Stimulated activated naive B cell treated with anti-CD40 and anti-IgM and Interleukin-4, amounts not matched to agents 10 μg/mL and 1 μg/mL and 100 μg/mL, for 72 hours (primary cell): ENCODE measurements around the gene SHISAL1.

Experiments used
- ATAC-seq, 2 donors: fragments of 150-1000 bp; cut with Tn5 transposase; replicated peaks; 2 replicates each; pipeline ENCODE4 v1.10.0; 2021; ENCODE audit warnings: moderate library complexity in 1 of 2
- DNase-seq: peaks from one replicate; pipeline ENCODE4 v3.0.0; 2021
- H3K27ac Mint-ChIP-seq: one replicate; pipeline ENCODE4 v1.8.0; 2022; ENCODE audit warnings: mild to moderate bottlenecking, mixed read lengths
- H3K27me3 Mint-ChIP-seq, 2 donors: one replicate each; pipeline ENCODE4 v1.8.0; 2022; ENCODE audit warnings: mixed read lengths in 2 of 2
- H3K36me3 Mint-ChIP-seq, 2 donors: one replicate each; pipeline ENCODE4 v1.8.0; 2022; ENCODE audit warnings: mixed read lengths in 2 of 2, mild to moderate bottlenecking in 1 of 2
- H3K4me1 Mint-ChIP-seq, 2 donors: one replicate each; pipeline ENCODE4 v1.8.0; 2022; ENCODE audit warnings: mixed read lengths in 2 of 2, mild to moderate bottlenecking in 1 of 2
- H3K4me3 Mint-ChIP-seq, 2 donors: one replicate each; pipeline ENCODE4 v1.8.0; 2022; ENCODE audit warnings: mild to moderate bottlenecking in 2 of 2, mixed read lengths in 2 of 2, moderate library complexity in 1 of 2
- H3K9me3 Mint-ChIP-seq, 2 donors: one replicate each; pipeline ENCODE4 v1.8.0; 2022; ENCODE audit warnings: mixed read lengths in 2 of 2, mild to moderate bottlenecking in 1 of 2

Gene SHISAL1

DNA sequence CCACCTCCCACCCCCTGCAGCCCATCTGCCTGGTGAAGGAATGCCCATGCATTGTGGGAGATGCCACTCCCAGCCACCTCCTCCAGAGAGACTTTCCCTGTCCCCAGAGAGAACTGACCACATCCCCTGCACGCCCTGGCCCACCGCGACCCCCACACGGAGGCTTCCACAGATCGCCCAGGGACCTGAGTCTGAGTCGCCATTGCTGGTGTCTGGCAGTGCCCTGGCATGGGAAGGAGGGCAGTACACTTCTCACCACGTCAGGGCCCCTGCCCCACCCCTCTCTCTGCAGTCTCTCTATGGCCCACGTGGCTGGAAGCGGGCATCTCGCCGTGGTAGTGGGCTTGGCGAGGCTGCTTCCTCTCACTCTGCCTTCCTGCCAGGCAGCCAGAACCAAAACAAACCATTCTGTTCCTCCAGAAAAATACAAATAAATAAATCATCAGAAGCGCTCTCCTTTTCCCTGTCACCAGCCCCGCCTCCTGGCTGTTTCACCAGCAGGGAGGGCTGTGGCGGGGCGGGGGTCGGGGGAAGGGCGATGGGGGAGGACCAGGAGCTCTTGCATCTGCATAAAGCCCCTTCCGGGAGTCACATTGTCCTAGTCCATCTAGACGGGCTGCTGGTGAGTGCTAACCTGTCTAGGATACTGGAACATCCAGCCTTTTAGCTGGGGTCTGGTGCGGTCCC lies 20.9 kb downstream of the SHISAL1 start:
- peaks cover 3 to 5% of the 10 kb centered on the region in 2 donors for H3K9me3 Mint-ChIP-seq
- no peak overlapping the region for H3K4me3 Mint-ChIP-seq
- peaks cover 40 to 43% of the 10 kb centered on the region in 2 donors for H3K27me3 Mint-ChIP-seq
- H3K36me3 Mint-ChIP-seq: peaks cover 0 to 3% of the 10 kb centered on the region in 2 donors
- no peak for DNase-seq
- ATAC-seq: no peak
- H3K27ac Mint-ChIP-seq: no peak overlapping the region
- H3K4me1 Mint-ChIP-seq: no peaks in the 10 kb centered on the region

DNA sequence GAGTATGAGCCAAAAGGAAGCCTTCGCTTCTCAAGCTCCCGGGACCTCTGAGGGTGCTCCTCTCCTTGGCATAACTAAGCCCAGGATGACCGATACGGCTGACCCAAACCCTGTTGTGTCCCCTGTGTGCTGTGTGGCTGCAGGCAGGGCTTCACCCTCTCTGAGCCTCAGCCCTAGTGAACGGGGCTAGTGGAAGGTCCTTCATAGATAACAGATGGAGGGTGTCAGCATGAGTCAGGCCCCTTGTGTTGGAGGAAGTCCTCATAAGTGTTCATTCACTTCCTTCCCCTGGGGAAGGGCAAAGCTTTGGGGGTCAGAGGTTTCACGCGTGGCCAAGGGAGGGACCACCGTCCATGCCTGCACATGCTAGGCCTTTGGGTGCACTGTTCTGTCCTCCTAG lies 21.5 kb downstream of the SHISAL1 start:
- H3K4me3 Mint-ChIP-seq: no peak overlapping the region

DNA sequence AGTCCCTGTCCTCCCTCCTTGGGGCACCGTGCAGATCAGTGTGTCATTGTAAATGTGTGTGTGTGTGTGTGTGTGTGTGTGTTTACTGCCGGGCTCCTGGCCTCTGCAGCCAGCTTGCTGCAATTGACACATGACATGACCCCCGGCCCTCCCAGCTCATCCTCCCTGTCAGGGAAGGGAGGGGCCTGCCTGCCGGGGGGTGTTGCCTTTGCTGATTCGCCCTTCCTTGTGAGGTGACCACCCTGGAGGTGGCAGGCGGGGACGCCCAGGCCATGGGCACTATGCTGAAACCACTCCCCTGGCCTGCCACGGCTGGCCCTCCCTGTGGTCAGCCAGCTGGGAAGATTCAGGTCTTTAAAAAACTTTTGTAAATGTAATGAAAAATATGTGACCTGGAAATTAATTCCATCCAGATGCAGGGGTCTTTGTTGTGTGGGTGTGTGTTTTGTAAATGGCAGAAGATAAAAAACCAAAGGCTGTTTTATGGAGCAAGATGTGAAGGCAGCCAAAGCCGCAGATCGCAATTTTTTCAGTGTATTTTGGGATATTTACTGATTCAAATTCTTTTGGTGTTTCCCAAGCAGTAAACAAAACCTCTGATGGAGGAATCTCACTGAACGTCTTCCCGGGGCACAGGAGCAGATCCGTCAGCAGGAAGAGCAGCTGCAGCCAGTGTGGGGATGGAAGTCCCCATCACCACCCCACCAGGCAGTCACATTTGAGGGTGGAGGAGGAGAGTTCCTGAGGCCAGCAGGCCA lies 23.2 kb downstream of the SHISAL1 start:
- no peak for DNase-seq
- Mint-ChIP-seq H3K4me3 (no peak overlapping the region), H3K9me3 (peaks cover 3 to 5% of the 10 kb centered on the region in 2 donors), H3K36me3 (peaks cover 0 to 3% of the 10 kb centered on the region in 2 donors), H3K27ac (no peak overlapping the region), H3K27me3 (peaks cover 55 to 60% of the 10 kb centered on the region in 2 donors), H3K4me1 (no peaks in the 10 kb centered on the region)
- ATAC-seq: no peak

More for the DNA sequence above, 21.5 kb downstream of the SHISAL1 start:
- Mint-ChIP-seq H3K36me3 (peaks cover 0 to 3% of the 10 kb centered on the region in 2 donors), H3K27ac (no peak overlapping the region), H3K27me3 (peaks cover 46 to 49% of the 10 kb centered on the region in 2 donors), H3K9me3 (peaks cover 3 to 5% of the 10 kb centered on the region in 2 donors), H3K4me1 (no peaks in the 10 kb centered on the region)
- ATAC-seq (no peak), DNase-seq (no peak)

DNA sequence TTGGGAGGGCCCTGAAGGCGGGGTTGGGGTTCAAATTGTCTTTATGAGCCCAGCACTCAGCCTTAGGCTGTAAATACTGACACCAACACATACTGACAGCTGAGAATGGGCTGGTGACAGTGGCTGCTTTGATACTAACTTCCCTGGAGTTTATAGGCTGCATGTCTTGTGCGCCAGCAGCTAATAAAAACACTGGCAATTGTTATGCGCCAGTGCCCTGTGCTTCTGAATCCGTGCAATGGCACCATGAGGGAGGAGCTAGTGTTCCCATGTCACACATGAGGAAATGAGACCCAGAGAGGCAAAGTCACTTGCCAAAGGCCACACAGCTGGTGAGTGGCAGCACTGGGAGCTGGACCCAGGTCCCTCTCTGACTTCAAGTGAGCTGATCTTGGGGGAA lies 23.8 kb downstream of the SHISAL1 start:
- Mint-ChIP-seq H3K4me3 (no peak overlapping the region), H3K27me3 (peaks cover 54 to 56% of the 10 kb centered on the region in 2 donors), H3K27ac (no peak overlapping the region), H3K9me3 (peaks cover under 1 to 2% of the 10 kb centered on the region in 2 donors), H3K36me3 (peaks cover 0 to under 1% of the 10 kb centered on the region in 2 donors), H3K4me1 (no peaks in the 10 kb centered on the region)
- DNase-seq (no peak), ATAC-seq (no peak)

DNA sequence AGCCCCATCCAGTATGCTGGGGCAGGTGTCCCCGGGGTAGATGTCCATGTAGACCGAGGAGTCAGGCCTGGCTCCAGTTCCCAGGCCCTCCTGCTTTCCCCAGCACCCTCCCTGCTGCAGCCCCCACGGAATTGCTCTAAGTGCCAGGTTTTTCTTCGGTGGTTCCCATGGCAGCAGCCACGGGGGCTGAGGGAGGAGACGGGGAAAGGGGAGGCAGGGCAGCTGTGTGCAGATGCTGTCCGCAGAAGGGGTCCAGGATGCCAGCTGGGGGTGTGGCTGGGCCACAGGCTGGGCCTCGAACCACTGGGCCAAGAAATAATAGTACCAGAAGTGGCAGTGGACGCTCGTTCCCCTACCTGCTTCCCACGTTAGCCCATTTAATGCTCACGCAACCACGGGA lies 25.0 kb downstream of the SHISAL1 start:
- no peaks in the 10 kb centered on the region for H3K9me3 Mint-ChIP-seq
- peaks cover 52% of the 10 kb centered on the region in 2 donors for H3K27me3 Mint-ChIP-seq
- ATAC-seq (no peak), DNase-seq (no peak)
- no peaks in the 10 kb centered on the region for H3K36me3 Mint-ChIP-seq
- no peaks in the 10 kb centered on the region for H3K4me1 Mint-ChIP-seq
- H3K4me3 Mint-ChIP-seq: no peak overlapping the region
- H3K27ac Mint-ChIP-seq: no peak overlapping the region

DNA sequence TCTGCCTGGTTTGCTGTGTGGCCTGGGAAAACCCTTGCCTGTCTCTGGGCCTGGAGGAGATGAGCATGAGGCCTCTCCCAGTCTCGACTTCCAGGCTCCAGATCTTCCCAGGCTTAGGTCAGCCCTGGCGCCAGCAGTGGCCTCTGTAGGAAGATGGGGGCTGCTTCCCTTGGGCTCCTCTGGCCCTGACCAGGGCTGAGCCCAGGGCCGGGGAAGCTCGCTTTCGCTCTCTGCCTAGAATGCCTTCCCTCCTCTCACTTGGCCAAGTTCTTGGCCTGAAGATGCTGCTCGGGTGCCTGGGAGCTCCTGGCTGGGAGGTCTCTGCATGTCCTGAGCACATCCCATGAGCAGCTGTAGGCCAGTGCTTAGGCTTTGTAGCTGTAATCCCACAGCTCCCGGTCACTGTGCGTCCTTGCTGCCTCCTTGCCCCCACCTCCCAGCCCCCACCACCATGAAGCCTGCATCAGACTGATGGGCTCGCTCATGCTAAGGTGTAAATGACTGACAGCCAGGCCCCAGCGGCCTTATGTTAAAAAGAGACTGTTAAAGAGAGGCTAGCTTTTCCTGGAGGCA lies 25.5 kb downstream of the SHISAL1 start:
- ATAC-seq: no peak
- Mint-ChIP-seq H3K27me3 (peaks cover 54 to 58% of the 10 kb centered on the region in 2 donors), H3K27ac (no peak overlapping the region), H3K4me1 (no peaks in the 10 kb centered on the region), H3K9me3 (no peaks in the 10 kb centered on the region), H3K36me3 (no peaks in the 10 kb centered on the region), H3K4me3 (no peak overlapping the region)
- DNase-seq: no peak

DNA sequence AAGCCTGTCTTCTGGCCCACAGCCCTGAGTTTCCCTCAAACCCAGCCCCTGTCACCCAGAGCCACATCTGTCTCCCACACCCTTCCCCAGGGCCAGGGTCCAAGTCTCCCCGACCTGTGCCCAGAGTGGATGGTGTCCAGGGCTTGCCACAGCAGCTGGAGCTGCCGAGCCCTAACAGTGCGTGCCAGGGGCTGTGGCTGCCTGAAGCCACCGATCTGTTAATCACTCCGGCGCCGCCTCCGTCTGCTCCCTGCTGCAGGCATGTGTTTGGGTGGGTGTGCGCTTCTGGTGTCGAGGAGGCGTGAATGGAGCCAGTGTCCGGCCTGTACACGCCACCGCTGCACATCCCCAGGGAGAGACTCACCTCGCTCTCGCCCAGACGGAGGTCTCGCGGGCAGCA lies 26.1 kb downstream of the SHISAL1 start:
- no peaks in the 10 kb centered on the region for H3K4me1 Mint-ChIP-seq
- no peak overlapping the region for H3K4me3 Mint-ChIP-seq
- no peak for DNase-seq
- no peaks in the 10 kb centered on the region for H3K36me3 Mint-ChIP-seq
- no peak for ATAC-seq
- H3K27ac Mint-ChIP-seq: no peak overlapping the region
- H3K9me3 Mint-ChIP-seq: no peaks in the 10 kb centered on the region
- H3K27me3 Mint-ChIP-seq: peaks cover 54% of the 10 kb centered on the region in 2 donors

DNA sequence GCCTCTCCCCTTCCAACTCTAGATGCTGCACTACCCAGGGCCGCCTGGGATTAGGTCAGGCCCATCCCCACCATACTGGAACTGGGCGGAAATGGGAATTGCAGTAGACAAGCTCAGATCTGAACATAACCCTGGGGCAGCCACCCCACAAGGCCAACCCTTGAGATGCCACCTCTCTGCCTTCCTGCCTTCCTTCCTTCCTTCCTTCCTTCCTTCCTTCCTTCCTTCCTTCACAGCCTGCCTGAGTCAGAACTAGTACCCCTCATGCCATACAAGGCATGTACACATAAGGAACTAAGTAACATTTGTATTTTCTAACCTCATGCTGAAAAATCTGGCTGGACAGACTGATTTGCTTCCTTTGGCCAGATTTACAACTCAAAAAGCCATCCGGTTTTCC lies 28.0 kb downstream of the SHISAL1 start:
- no peak for ATAC-seq
- Mint-ChIP-seq H3K27me3 (peaks cover 54 to 60% of the 10 kb centered on the region in 2 donors), H3K27ac (no peak overlapping the region)

DNA sequence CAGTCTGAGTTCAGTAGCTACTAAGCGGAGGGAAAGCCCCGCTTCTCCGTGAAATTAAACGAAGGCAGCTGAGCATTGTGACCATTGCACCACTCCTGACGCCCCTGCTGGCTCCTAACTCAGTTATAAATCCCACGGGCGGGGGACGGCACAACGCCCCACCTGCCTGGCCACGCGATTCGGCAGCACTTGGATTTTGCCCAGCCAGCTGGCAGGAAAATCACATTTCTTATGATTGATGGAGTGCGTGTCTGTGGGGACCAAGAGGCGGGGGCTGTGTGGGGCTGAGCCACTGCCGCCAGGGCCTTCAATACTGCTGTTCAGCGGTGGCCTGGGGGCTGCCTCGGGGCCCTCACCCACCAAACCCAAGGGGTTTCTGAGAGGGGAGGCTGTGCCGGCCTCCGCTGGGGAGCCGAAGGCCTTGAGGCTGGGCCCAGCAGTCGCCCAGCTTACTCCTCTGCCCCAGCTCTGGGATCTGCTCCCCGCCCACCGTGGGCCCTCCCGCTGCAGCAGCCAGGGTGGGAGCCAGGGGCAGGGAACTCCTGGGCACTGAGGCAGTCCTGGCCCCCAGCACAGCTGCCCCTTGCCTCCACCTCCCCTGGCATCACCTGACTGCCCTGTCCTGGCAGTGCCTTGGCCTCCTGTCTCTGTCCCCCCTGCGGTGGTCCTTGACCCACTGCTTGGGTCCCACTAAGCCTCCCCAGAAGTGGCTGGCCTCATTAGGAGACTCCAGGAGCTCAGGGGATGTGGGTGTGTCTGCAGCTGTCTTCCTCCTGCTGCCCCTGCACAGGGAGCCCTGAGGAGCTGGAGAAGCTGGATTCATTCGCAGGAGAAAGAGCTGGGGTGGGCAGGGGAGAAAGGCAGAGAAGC lies 30.7 kb downstream of the SHISAL1 start:
- no peak overlapping the region for H3K4me3 Mint-ChIP-seq
- peaks cover 5 to 6% of the 10 kb centered on the region in 2 donors for H3K4me1 Mint-ChIP-seq
- H3K27ac Mint-ChIP-seq: no peak overlapping the region
- no peak for DNase-seq
- ATAC-seq: no peak
- H3K9me3 Mint-ChIP-seq: no peaks in the 10 kb centered on the region
- no peaks in the 10 kb centered on the region for H3K36me3 Mint-ChIP-seq
- H3K27me3 Mint-ChIP-seq: peaks cover 59 to 61% of the 10 kb centered on the region in 2 donors

More for the DNA sequence above, 28.0 kb downstream of the SHISAL1 start:
- no peaks in the 10 kb centered on the region for H3K36me3 Mint-ChIP-seq
- no peak overlapping the region for H3K4me3 Mint-ChIP-seq
- no peaks in the 10 kb centered on the region for H3K9me3 Mint-ChIP-seq
- DNase-seq: no peak
- no peaks in the 10 kb centered on the region for H3K4me1 Mint-ChIP-seq

DNA sequence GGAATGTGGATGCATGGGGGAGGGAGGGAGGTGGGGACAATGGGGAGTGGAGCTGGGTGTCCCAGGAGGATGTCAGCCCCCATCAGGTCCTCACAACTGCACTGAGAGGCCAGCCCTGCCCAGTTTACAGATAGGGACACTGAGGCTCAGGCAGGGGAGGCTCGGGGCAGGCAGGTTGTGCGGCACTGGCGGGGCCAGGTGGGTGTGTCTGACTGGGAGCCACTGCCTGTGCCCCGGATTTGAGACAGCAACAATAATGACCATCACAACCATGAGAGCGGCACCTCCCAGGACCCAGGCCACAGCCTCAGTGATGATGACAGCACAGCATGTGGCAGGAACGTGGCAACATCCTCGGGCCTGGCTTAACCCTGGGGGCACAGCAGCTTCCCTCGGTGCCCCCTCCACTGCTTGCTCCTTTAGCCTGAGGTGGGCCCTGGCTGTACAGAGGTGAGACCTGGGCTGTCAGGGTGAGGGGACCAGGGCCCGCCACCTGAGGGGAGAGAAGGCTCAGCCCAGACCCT lies 32.0 kb downstream of the SHISAL1 start:
- no peak for DNase-seq
- Mint-ChIP-seq H3K4me1 (peaks cover 5 to 6% of the 10 kb centered on the region in 2 donors), H3K36me3 (no peaks in the 10 kb centered on the region), H3K9me3 (no peaks in the 10 kb centered on the region), H3K4me3 (no peak overlapping the region), H3K27me3 (peaks cover 59 to 62% of the 10 kb centered on the region in 2 donors), H3K27ac (no peak overlapping the region)
- no peak for ATAC-seq

DNA sequence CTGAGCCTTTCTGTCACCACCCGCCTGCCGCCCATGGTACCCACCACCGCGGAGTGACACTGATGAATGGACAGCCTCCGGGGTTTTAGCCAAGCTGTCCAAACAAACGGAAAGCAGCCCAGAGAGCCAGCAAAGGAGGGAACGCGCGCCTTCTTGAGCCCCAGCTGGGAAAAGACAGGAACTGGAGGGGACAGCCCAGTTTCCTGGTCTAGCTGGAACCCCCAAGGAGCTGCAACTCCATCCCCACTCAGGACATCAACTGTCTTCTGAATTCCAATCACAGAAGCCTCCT lies 33.7 kb downstream of the SHISAL1 start:
- H3K4me3 Mint-ChIP-seq: no peak overlapping the region
- ATAC-seq (no peak), DNase-seq (no peak)
- peaks cover 59 to 61% of the 10 kb centered on the region in 2 donors for H3K27me3 Mint-ChIP-seq
- no peak overlapping the region for H3K27ac Mint-ChIP-seq
- no peaks in the 10 kb centered on the region for H3K9me3 Mint-ChIP-seq
- peaks cover 5 to 6% of the 10 kb centered on the region in 2 donors for H3K4me1 Mint-ChIP-seq
- no peaks in the 10 kb centered on the region for H3K36me3 Mint-ChIP-seq

DNA sequence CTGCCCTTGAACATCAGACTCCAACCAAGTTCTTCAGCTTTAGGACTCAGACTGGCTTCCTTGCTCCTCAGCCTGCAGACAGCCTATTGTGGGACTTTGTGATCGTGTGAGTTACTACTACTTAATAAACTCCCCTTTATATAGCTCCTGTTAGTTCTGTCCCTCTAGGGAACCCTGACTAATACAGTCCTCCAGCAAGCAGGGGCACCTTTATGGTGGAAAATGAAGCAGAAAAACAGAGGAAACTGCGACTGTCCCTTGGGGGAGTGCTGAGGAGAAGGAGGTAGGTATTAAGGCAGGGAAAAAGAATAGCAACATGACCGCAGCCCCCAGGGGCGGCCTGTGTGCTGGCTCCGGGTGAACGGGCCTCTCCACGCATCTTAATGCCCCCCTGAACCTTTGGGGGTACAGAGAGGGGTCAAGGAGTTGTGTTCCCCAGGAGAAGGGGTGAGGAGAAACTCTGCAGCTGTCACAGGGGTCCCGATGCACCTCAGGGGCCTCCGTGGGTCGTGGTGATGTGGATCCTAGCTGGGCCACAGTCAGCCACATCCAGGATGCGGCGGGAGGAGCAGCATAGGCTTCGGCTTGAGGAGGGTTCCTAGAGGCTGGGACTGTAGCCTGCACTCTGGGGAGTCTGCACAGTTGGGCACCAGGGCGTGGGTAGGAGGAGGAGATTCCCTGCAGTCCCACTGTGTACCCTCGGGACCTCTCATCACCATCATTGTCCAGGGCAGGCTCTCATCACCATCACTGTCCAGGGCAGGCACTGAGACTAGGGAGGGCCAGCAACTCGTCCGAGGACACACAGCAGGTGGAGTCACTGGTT lies 34.3 kb downstream of the SHISAL1 start:
- ATAC-seq (peak; percentile 34 to 71), DNase-seq (no peak)
- Mint-ChIP-seq H3K36me3 (no peaks in the 10 kb centered on the region), H3K9me3 (no peaks in the 10 kb centered on the region), H3K4me1 (peaks cover 5 to 6% of the 10 kb centered on the region in 2 donors), H3K27me3 (peaks cover 59 to 60% of the 10 kb centered on the region in 2 donors), H3K27ac (no peak overlapping the region), H3K4me3 (no peak overlapping the region)

DNA sequence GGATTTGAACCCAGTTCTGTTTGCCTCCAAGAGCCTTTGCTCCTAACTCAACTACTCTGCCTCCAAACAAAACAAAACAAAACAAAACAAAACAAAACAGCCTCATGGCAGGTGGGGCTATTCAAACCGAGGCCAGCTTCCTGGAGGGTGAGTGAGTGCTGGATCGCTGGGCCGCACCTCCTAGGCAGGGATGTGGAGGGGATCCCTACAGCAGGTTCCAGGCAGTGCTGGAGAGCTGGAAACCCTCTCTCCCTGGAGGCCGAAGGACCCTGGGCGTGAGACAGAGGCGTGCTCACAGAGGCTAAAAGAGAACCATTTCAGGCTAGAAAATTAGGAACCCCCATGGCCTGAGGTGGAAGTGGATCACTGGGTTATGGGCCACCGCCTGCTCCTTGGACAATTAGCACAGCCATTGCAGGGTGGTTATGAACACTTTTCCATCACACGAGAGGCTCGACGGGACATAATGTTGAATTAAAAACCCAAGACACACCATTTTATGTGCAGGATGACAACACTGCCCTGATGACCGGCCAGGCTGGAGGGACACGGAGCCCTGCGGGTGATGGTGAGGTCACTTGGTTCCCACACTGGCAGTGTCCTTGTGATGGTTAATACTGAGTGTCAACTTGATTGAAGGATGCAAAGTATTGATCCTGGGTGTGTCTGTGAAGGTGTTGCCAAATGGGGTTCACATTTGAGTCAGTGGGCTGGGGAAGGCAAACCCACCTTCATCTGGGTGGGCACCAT lies 35.2 kb downstream of the SHISAL1 start:
- H3K9me3 Mint-ChIP-seq: no peaks in the 10 kb centered on the region
- H3K27ac Mint-ChIP-seq: no peak overlapping the region
- DNase-seq: no peak
- no peaks in the 10 kb centered on the region for H3K36me3 Mint-ChIP-seq
- ATAC-seq: no peak
- H3K4me3 Mint-ChIP-seq: no peak overlapping the region
- peaks cover 9 to 11% of the 10 kb centered on the region in 2 donors for H3K4me1 Mint-ChIP-seq
- H3K27me3 Mint-ChIP-seq: peaks cover 53 to 57% of the 10 kb centered on the region in 2 donors
